HepG2 (cell line): ENCODE data around the gene RUSC1. TPM values are rescaled to one million over a fixed set of nuclear protein-coding genes. Genes with fewer than 3 reads are reported as not detected.

Experiments used
- AGO1 ChIP-seq: fragments of 200-400 bp; formaldehyde crosslinking; IDR thresholded peaks from 2 replicates; pipeline ENCODE4 v1.6.1; 2017; ENCODE audit warnings: mild to moderate bottlenecking, low read depth, low read length, moderate library complexity; ENCODE audit not compliant: poor library complexity, severe bottlenecking
- CC2D1A ChIP-seq: sonication (generic); formaldehyde crosslinking; IDR thresholded peaks from 2 replicates; pipeline ENCODE4 v1.8.1; 2023; ENCODE audit warnings: mild to moderate bottlenecking, missing genetic modification reagents
- ETV5 ChIP-seq: IDR thresholded peaks from 2 replicates; pipeline ENCODE4 v1.6.1; 2018; ENCODE audit warnings: missing biosample characterization, missing genetic modification reagents, inconsistent platforms, borderline replicate concordance
- FOXP1 ChIP-seq, 2 experiments: fragments of 450-650 bp in 1 of 2; IDR thresholded peaks; 2 replicates each; pipeline ENCODE4 v1.6.1; 2017 to 2018; ENCODE audit warnings: antibody characterized with exemption in 1 of 2
- GABPA ChIP-seq, 2 experiments: IDR thresholded peaks; 2 replicates each; pipeline ENCODE4 v1.6.1; 2011 to 2016; ENCODE audit warnings: low read depth in 2 of 2, low read length in 1 of 2, missing biosample characterization in 1 of 2, missing genetic modification characterization in 1 of 2
- HOXA5 ChIP-seq: sonication (generic); formaldehyde crosslinking; IDR thresholded peaks from 2 replicates; pipeline ENCODE4 v1.4.0; 2020; ENCODE audit warnings: missing genetic modification reagents
- MED1 ChIP-seq: sonication (generic); formaldehyde crosslinking; IDR thresholded peaks from 2 replicates; pipeline ENCODE4 v1.4.0; 2020; ENCODE audit warnings: missing genetic modification reagents
- SMYD3 ChIP-seq: sonication (generic); formaldehyde crosslinking; IDR thresholded peaks from 2 replicates; pipeline ENCODE4 v1.8.1; 2023; ENCODE audit warnings: mild to moderate bottlenecking, missing genetic modification reagents
- SNAI1 ChIP-seq: sonication (generic); formaldehyde crosslinking; IDR thresholded peaks from 2 replicates; pipeline ENCODE4 v1.5.0; 2020; ENCODE audit warnings: mild to moderate bottlenecking, missing genetic modification reagents, borderline replicate concordance
- TBP ChIP-seq: sonication (generic); formaldehyde crosslinking; IDR thresholded peaks from 2 replicates; pipeline ENCODE4 v1.5.0; 2020; ENCODE audit warnings: missing genetic modification reagents
- ZFP36L1 ChIP-seq: sonication (generic); formaldehyde crosslinking; IDR thresholded peaks from 2 replicates; pipeline ENCODE4 v1.8.0; 2022; ENCODE audit warnings: mild to moderate bottlenecking, missing genetic modification reagents, moderate library complexity
- ZNF232 ChIP-seq: sonication (generic); formaldehyde crosslinking; IDR thresholded peaks from 2 replicates; pipeline ENCODE4 v1.4.0; 2020; ENCODE audit warnings: missing genetic modification reagents, borderline replicate concordance
- ZNF234 ChIP-seq: sonication (generic); formaldehyde crosslinking; conservative IDR thresholded peaks from 2 replicates; pipeline ENCODE4 v1.5.1; 2020; ENCODE audit warnings: mild to moderate bottlenecking, missing genetic modification reagents
- ZNF30 ChIP-seq: sonication (generic); formaldehyde crosslinking; IDR thresholded peaks from 2 replicates; pipeline ENCODE4 v1.5.0; 2020; ENCODE audit warnings: mild to moderate bottlenecking, missing genetic modification reagents
- ZNF670 ChIP-seq: sonication (generic); formaldehyde crosslinking; IDR thresholded peaks from 2 replicates; pipeline ENCODE4 v1.8.0; 2022; ENCODE audit warnings: mild to moderate bottlenecking, missing genetic modification reagents, borderline replicate concordance
- ZNF724P ChIP-seq: sonication (generic); formaldehyde crosslinking; IDR thresholded peaks from 2 replicates; pipeline ENCODE4 v1.8.0; 2022; ENCODE audit warnings: missing genetic modification reagents, borderline replicate concordance
- polyA plus RNA-seq, 8 experiments: library from polyadenylated mRNA; depleted of rRNA in 3 of 8; stranded (reverse) in 7 of 8; unstranded in 1 of 8; fragments of >200 nt; fragmentation: Illumina TruSeq in 4 of 8; extraction: Trizol in 4 of 8; gene quantifications; 2 replicates each; pipeline versions ENCODE4 v1.2.1 to v1.2.3, GENCODE V29; 2011 to 2016; ENCODE audit warnings: low read depth in 4 of 8, missing spikeins in 1 of 8, mixed read lengths in 1 of 8; ENCODE audit not compliant: insufficient read depth in 1 of 8
- total RNA-seq, 5 experiments: library from RNA; depleted of rRNA; stranded (reverse); fragments of >200 nt; fragmentation: Illumina TruSeq; extraction: Trizol; gene quantifications; 2 replicates each; pipeline ENCODE4 v1.2.3, GENCODE V29; 2016; ENCODE audit warnings: low read depth in 1 of 5
- TF ChIP-seq, protein P1 (sequence below): sonication (generic); formaldehyde crosslinking; IDR thresholded peaks from 2 replicates; pipeline ENCODE4 v1.5.0; 2020; ENCODE audit warnings: missing genetic modification reagents
- TF ChIP-seq, protein P2 (sequence below): sonication (generic); formaldehyde crosslinking; IDR thresholded peaks from 2 replicates; pipeline ENCODE4 v1.4.0; 2020; ENCODE audit warnings: missing genetic modification reagents
- TF ChIP-seq, protein P3 (sequence below): sonication (generic); formaldehyde crosslinking; IDR thresholded peaks from 2 replicates; pipeline ENCODE4 v1.4.0; 2020; ENCODE audit warnings: missing genetic modification reagents, borderline replicate concordance
- TF ChIP-seq, protein P4 (sequence below): sonication (generic); formaldehyde crosslinking; IDR thresholded peaks from 2 replicates; pipeline ENCODE4 v1.4.0; 2020; ENCODE audit warnings: low read depth, missing genetic modification reagents

The RUSC1 gene
- total and polyA plus RNA-seq, 2 of the 13 experiments (the other 11 are each of a cell fraction or from before 2014, with no cell fraction given) = 18.7 to 20.4 TPM

DNA sequence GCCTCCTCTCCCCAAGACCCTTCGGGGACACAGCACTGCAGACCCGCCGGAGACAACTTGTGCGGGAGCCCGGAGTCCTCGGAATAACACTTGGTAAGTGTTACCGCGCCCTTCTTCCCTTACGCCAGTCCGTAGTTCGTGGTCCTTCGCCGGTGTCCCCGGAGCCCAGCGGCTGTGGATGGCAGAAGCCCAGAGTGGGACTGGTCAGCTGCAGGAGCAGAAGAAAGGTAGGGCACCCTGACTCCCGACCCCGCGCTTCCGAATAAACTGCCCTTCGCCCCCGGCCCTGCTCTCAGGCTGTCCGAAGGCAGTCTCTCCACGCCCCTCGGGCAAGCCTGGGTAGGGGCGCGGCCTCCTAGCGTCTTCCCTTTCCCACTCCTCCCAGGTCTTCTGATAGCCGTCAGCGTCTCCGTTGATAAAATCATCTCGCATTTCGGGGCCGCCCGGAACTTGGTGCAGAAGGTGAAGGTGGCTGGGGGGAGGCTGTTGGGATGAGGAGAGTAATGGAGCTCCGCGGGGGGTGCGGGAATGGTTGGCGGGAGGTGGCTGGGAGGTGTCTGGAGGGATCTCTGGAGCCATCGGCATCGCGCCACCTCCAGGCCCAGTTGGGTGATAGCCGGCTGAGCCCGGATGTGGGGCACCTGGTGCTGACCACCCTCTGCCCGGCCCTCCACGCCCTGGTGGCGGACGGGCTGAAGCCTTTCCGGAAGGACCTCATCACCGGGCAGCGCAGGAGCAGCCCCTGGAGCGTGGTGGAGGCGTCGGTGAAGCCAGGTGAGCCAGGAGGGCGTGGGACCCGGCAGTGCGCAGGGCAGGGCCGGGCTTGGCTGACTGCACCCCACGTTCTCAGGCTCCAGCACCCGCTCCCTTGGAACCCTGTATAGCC lies 4.3 kb downstream of the RUSC1 start (continued):
- TF ChIP-seq, protein P1, sequence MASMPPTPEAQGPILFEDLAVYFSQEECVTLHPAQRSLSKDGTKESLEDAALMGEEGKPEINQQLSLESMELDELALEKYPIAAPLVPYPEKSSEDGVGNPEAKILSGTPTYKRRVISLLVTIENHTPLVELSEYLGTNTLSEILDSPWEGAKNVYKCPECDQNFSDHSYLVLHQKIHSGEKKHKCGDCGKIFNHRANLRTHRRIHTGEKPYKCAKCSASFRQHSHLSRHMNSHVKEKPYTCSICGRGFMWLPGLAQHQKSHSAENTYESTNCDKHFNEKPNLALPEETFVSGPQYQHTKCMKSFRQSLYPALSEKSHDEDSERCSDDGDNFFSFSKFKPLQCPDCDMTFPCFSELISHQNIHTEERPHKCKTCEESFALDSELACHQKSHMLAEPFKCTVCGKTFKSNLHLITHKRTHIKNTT (CRISPR knock-in tag) = no peak
- TF ChIP-seq MED1 (CRISPR knock-in tag) = no peak; the same call in 1 of the 2 replicates
- 0 out of 2 replicates have a peak, but pooled peaks have one; percentile 53 for TF ChIP-seq TBP (CRISPR knock-in tag)
- TF ChIP-seq FOXP1 (IDR thresholded peaks at IDR 0.05) = no peak
- TF ChIP-seq FOXP1 (CRISPR knock-in tag; IDR thresholded peaks at IDR 0.05) = no peak
- TF ChIP-seq, protein P2, sequence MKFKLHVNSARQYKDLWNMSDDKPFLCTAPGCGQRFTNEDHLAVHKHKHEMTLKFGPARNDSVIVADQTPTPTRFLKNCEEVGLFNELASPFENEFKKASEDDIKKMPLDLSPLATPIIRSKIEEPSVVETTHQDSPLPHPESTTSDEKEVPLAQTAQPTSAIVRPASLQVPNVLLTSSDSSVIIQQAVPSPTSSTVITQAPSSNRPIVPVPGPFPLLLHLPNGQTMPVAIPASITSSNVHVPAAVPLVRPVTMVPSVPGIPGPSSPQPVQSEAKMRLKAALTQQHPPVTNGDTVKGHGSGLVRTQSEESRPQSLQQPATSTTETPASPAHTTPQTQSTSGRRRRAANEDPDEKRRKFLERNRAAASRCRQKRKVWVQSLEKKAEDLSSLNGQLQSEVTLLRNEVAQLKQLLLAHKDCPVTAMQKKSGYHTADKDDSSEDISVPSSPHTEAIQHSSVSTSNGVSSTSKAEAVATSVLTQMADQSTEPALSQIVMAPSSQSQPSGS (CRISPR knock-in tag) = no peak
- no peak for TF ChIP-seq GABPA (IDR thresholded peaks at IDR 0.05; ENCODE audit: low read depth, low read length)
- no peak for TF ChIP-seq GABPA (CRISPR knock-in tag; IDR thresholded peaks at IDR 0.05; ENCODE audit: low read depth)
- TF ChIP-seq ZNF232 = 0 out of 2 replicates have a peak, but pooled peaks have one; percentile 44
- TF ChIP-seq SNAI1 = 0 out of 2 replicates have a peak, but pooled peaks have one; percentile 53
- no peak; the same call in 1 of the 2 replicates for TF ChIP-seq ZNF670
- TF ChIP-seq ZNF724P (CRISPR knock-in tag) = no peak
- TF ChIP-seq ZNF234 = no peak
- TF ChIP-seq ZNF30 (CRISPR knock-in tag) = no peak
- no peak for TF ChIP-seq ZFP36L1
- TF ChIP-seq HOXA5 (CRISPR knock-in tag) = peak; percentile 1; the same call in 1 of the 2 replicates
- no peak for TF ChIP-seq CC2D1A (CRISPR knock-in tag)
- TF ChIP-seq ETV5 (CRISPR knock-in tag) = peak; percentile 67; the same call in 1 of the 2 replicates
- TF ChIP-seq, protein P3, sequence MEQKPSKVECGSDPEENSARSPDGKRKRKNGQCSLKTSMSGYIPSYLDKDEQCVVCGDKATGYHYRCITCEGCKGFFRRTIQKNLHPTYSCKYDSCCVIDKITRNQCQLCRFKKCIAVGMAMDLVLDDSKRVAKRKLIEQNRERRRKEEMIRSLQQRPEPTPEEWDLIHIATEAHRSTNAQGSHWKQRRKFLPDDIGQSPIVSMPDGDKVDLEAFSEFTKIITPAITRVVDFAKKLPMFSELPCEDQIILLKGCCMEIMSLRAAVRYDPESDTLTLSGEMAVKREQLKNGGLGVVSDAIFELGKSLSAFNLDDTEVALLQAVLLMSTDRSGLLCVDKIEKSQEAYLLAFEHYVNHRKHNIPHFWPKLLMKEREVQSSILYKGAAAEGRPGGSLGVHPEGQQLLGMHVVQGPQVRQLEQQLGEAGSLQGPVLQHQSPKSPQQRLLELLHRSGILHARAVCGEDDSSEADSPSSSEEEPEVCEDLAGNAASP (CRISPR knock-in tag) = no peak
- TF ChIP-seq AGO1 = no peak
- no peak for TF ChIP-seq SMYD3 (CRISPR knock-in tag)
- TF ChIP-seq, protein P4, sequence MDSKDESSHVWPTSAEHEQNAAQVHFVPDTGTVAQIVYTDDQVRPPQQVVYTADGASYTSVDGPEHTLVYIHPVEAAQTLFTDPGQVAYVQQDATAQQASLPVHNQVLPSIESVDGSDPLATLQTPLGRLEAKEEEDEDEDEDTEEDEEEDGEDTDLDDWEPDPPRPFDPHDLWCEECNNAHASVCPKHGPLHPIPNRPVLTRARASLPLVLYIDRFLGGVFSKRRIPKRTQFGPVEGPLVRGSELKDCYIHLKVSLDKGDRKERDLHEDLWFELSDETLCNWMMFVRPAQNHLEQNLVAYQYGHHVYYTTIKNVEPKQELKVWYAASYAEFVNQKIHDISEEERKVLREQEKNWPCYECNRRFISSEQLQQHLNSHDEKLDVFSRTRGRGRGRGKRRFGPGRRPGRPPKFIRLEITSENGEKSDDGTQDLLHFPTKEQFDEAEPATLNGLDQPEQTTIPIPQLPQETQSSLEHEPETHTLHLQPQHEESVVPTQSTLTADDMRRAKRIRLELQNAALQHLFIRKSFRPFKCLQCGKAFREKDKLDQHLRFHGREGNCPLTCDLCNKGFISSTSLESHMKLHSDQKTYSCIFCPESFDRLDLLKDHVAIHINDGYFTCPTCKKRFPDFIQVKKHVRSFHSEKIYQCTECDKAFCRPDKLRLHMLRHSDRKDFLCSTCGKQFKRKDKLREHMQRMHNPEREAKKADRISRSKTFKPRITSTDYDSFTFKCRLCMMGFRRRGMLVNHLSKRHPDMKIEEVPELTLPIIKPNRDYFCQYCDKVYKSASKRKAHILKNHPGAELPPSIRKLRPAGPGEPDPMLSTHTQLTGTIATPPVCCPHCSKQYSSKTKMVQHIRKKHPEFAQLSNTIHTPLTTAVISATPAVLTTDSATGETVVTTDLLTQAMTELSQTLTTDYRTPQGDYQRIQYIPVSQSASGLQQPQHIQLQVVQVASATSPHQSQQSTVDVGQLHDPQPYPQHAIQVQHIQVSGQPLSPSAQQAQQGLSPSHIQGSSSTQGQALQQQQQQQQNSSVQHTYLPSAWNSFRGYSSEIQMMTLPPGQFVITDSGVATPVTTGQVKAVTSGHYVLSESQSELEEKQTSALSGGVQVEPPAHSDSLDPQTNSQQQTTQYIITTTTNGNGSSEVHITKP (CRISPR knock-in tag) = no peak
